Measurements from ENCODE around the gene CSH1.
A peak's percentile ranks its signal among the peaks of the same experiment; 100 is the strongest.
"Not testable (repeated sequence)": the region's sequence is repeated elsewhere in the genome, so short reads cannot be mapped to it uniquely, and the experiment has no call there.

The CSH1 gene

DNA sequence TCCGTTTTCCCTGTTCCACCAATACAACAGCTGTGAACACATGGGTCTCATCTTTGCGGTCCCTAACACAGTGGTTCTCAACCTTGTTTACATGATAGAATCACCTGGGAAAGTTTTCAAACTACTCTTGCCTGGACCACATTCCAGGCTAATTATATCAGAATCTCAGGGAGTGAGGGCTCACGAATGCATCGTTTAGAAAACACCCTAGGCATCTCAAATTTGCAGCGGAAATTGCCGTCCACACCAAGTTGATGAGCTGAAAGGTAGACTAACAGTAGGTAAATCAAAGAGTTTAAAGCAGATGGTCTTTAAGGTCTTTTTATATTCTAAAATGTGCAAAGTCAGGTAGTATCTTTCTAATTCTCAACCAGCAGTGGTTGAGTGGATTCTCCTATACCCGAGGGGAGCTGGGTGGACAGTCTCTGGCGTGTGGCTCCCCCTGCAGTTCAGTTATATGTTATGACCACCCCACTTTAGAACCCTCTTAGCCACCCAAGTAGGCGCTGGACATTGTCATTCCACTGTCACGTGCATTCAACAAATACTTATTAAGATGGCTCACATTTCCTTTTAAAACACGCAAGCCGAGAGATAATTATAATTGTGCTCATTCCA, 10.9 kb upstream of the CSH1 start:
- not testable (repeated sequence) for DNase-seq (ENCODE audit: low read depth in 2 of 2, low spot score in 1 of 2)

- not testable (repeated sequence) for DNase-seq (ENCODE audit: low read depth in 2 of 2, low spot score in 1 of 2)
Measured at GRCh38 chr17:63904796-63905195, 8.4 kb upstream of the CSH1 start.

DNA sequence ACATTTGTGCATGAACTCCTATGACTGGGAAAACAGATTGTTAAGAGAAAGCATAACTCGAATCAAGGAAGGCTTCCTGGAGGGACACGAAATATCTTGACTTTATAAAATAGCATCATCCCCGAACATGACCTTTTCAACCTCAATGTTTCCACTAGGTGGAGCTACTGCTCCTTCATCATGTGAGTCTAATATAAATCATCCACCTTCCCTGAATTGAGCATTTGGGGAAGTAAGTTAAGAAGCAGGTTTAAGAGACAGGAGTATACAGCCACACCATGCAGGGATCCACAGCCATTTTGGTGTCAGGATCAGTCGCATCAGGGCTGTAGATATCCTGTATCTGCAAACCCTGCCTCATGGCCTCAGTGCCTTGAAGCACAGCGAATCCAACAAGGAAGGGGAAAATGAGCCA, 7.4 kb upstream of the CSH1 start:
- not testable (repeated sequence) for DNase-seq (ENCODE audit: low read depth in 2 of 2, low spot score in 1 of 2)

GRCh38 chr17:63901971-63902370, 5.6 kb upstream of the CSH1 start:
- DNase-seq (ENCODE audit: low read depth in 2 of 2, low spot score in 1 of 2), result not testable (repeated sequence)

DNA sequence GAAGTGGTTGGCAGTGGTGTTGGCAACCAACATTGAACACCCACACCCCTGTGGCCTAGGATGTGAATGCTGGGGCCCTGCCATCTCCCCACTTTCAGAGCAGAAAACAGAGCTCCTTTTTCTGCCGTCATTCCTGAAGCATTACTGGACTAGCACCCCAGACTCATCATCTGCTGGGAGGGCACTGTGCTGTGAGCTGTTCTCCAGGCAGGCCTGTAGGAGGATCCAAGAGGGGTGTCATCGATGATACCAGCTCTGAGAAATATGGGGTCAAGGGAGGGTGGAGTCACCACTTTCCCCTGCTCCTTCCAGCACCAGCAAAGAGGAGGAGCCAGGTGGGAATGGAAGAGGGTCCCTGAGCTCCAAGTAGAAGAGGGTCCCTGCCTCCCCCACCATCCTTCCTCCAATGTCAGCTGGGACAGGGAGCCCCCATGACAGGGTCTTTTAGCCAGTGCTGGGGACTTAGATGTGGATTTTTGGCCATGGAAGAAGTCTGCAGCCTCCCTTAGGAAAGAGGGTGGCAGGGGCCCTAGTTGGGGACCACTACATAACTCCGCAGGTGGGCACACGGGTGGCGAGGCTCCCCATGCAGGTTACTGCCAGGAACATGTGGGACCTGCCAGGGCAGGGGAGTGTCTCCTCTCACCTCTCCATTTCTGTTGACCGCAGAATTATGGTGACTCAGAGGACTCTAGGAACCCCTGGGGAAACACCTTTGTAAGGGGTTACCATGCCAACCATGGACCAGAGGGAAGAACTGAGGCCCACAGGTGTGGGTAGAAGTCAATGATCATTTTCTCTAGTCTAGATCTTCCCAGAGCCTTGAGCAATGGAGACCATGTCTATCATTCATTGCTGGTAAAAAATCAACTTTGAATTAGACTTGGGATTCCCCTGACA, 2.8 kb upstream of the CSH1 start:
- DNase-seq (ENCODE audit: low read depth in 2 of 2, low spot score in 1 of 2), result not testable (repeated sequence)

- not testable (repeated sequence) for DNase-seq (ENCODE audit: low read depth in 2 of 2, low spot score in 1 of 2)
Measured at GRCh38 chr17:63894821-63895220, 1.6 kb downstream of the CSH1 start.

GRCh38 chr17:63894021-63894420, 2.4 kb downstream of the CSH1 start:
- DNase-seq (ENCODE audit: low read depth in 2 of 2, low spot score in 1 of 2), result not testable (repeated sequence)

- DNase-seq (ENCODE audit: low read depth in 2 of 2, low spot score in 1 of 2), result not testable (repeated sequence)
Measured at GRCh38 chr17:63892316-63893037, 3.9 kb downstream of the CSH1 start.

- not testable (repeated sequence) for DNase-seq (ENCODE audit: low read depth in 2 of 2, low spot score in 1 of 2)
Measured at GRCh38 chr17:63889026-63889848, 7.1 kb downstream of the CSH1 start.

DNA sequence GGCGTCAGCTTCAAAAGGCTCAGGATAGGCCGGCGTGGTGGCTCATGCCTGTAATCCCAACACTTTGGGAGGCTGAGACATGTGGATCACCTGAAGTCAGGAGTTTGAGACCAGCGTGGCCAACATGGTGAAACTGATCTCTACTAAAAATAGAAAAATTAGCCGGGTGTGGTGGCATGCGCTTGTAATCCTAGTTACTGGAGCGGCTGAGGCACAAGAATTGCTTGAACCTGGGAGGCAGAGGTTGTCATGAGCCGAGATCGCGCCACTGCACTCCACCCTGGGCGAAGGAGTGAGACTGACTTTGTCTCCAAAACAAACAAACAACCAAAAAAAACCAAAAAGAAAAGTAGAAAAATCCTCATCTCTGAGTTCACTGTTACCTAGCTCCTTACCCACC, 11.3 kb downstream of the CSH1 start:
- DNase-seq (ENCODE audit: low read depth in 2 of 2, low spot score in 1 of 2), result not testable (repeated sequence)

DNA sequence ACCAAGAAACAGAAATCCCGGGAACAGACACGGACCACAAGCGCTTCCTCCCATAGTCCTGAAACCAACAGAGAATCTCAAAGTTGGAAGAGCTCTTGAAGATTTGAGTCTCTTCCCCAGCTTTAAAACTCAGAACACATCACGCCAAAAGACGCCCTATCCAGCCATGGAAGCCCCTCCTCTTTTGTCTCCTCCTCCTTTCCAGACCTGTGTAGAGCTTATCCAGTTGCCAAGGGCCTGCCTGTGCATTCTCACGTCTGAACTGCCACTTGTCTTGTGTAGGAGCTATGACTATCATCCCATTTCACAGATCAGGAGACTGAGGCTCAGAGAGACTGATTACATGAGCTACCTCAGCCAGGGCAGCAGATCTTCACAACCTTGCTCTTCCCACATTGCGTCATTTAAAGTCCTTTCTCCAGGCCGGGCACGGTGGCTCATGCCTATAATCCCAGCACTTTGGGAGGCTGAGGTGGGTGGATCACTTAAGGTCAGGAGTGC, 13.7 kb downstream of the CSH1 start:
- DNase-seq (ENCODE audit: low read depth in 2 of 2, low spot score in 1 of 2), result not testable (repeated sequence)

DNA sequence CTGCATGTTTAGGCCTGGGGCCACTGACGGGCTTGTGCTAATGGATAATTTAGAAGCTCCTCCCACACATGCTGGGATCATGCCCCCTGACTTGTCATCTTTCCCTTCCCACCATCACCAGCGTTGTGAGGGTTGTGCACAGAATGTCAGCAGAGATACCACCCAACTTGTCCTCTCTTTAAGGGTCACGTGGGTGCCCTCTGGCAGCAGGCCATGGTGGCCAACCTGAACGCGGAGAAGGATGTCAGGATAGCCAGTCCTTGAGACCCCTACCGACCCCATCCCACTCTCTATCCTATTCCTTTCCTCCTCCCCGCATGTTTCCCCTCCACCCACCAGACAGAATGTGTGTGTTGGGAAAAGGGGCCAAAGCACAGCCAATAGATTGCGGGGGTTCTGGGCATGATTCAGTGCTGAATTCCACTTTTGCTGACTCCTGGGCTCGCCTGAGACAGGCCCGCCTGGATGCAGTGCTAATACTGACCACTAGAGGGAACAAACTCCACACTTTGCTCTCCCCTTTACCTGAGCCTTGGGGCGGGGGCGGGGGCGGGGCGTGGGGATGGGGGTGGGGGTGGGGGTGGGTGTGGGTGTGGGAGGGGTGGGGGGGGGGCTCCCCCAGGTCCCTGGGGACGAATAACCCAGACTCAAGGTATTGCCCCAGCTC, 14.3 kb downstream of the CSH1 start, which contains the start of gene GH2:
GH2 (minus strand) TSS at position 10 of the 667 bp plus-strand sequence. CDS start 143 bp downstream, outside the sequence.
- peak; percentile 28 to 37 for DNase-seq (ENCODE audit: low read depth in 2 of 2, low spot score in 1 of 2)

DNA sequence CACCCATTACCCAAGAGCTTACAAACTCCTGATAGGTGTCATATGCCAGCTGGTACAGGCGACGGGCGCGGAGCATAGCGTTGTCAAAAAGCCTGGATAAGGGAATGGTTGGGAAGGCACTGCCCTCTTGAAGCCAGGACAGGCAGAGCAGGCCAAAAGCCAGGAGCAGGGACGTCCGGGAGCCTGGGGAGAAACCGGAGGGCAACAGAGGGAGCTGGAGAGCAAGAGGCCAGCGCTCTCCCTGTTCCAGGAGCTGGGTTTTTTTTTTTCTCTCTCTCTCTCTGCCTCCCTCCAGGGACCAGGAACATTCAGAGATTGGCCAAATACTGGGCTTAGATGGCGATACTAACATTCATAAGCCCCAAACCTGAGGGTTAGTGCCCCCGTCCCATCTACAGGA, 15.0 kb downstream of the CSH1 start:
- DNase-seq (ENCODE audit: low read depth in 2 of 2, low spot score in 1 of 2), result not testable (repeated sequence)

DNA sequence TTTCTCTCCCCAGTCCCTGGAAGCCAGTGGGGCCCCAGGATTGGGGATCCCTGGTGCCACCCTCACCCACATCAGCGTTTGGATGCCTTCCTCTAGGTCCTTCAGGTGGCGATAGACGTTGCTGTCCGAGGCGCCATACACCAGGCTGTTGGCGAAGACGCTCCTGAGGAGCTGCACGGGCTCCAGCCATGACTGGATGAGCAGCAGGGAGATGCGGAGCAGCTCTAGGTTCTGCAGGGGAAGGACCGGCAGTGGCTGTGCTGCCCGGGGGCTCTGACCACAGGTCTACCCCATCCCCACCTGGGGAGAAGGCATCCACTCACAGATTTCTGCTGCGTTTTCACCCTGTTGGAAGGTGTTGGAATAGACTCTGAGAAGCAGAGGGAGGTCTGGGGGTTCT, 15.7 kb downstream of the CSH1 start:
- no peak for DNase-seq (ENCODE audit: low read depth in 2 of 2, low spot score in 1 of 2)

DNA sequence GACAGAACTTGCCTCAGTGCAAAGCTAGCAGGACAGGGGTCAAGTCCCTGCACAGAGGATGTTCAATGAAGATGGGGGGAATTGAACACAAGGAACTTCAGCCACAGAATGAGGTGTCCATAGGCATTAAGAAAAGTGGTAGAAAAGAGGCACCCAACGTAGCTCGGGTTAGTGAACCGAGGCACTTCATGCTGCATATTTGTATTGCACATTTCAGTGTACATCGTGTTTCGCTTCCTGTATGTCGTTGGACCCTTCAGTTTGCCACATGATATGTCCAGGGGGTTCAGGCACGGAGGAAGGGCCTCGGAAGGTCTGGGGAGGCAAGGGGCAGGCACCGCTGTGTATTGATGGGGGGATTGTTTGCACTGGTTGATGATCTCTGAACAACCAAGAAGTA, 18.0 kb downstream of the CSH1 start:
- not testable (repeated sequence) for DNase-seq (ENCODE audit: low read depth in 2 of 2, low spot score in 1 of 2)

DNA sequence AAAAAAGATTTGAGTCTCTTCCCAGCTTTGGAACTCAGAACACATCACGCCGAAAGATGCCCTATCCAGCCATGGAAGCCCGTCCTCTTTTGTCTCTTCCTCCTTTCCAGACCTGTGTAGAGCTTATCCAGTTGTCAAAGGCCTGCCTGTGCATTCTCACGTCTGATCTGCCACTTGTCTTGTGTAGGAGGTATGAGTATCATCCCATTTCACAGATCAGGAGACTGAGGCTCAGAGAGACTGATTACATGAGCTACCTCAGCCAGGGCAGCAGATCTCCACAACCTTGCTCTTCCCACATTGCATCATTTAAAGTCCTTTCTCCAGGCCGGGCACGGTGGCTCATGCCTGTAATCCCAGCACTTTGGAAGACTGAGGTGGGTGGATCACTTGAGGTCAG, 21.7 kb downstream of the CSH1 start:
- not testable (repeated sequence) for DNase-seq (ENCODE audit: low read depth in 2 of 2, low spot score in 1 of 2)

DNA sequence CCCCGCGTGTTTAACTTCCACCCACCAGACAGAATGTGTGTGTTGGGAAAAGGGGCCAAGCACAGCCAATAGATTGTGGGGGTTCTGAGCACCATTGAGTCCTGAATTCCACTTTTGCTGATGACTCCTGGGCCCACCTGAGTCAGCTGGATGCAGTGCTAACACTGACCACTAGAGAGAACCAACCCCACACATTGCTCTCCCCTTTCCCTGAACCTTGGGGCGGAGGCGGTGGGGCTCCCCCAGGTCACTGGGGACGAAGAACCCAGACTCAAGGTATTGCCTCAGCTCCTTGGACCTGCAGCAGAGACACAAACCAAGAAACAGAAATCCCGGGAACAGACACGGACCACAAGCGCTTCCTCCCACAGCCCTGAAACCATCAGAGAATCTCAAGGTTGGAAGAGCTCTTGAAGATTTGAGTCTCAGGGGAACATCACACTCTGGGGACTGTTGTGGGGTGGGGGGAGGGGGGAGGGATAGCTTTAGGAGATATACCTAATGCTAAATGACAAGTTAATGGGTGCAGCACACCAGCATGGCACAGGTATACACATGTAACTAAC, 22.2 kb downstream of the CSH1 start:
- DNase-seq (ENCODE audit: low read depth in 2 of 2, low spot score in 1 of 2), result not testable (repeated sequence)

GRCh38 chr17:63873577-63873976, 22.8 kb downstream of the CSH1 start, which contains the start of gene CSH2:
Gene CSH2, minus strand, starts transcription at chr17:63873677. Its CDS starts 63 bp downstream, at chr17:63873614.
- DNase-seq (ENCODE audit: low read depth in 2 of 2, low spot score in 1 of 2), result not testable (repeated sequence)

DNA sequence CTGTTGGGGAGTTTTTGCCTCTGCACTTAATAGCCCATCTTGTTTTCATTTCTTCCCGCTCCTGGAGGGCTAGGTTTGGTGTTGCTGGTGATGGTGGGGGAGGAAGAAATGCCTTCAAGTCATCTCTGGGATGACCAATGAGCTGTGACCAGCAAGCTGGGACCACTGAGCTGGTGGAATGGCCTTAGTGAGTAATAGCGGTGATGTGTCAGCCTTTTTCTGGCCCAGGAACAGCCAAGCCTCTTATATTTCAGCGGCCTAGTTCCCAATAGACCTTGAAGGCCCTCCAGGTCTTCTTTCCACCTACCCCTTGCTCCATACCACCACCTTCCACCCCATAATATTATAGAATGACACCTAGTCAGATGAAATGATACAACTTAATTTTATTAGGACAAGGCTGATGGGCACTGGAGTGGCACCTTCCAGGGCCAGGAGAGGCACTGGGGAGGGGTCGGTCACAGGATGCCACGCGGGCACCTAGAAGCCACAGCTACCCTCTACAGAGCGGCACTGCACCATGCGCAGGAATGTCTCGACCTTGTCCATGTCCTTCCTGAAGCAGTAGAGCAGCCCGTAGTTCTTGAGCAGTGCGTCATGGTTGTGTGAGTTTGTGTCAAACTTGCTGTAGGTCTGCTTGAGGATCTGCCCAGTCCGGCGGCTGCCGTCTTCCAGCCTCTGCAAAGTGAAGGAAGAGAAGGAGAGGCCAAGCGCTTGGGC, 24.6 kb downstream of the CSH1 start:
- not testable (repeated sequence) for DNase-seq (ENCODE audit: low read depth in 2 of 2, low spot score in 1 of 2)

Data from stimulated activated CD8-positive, alpha-beta memory T cell treated with anti-CD3 and anti-CD28 coated beads, Interleukin-4, amount 100 ng/mL, for 1 hour (primary cell).